Muscle of leg (tissue), 11 donors: ENCODE measurements around the gene CHCT1. TPM values are rescaled to one million over a fixed set of nuclear protein-coding genes. Genes with fewer than 3 reads are reported as not detected.

Experiments used
- DNase-seq: peaks from one replicate; pipeline ENCODE4 v3.0.0; 2013
- H3K27ac ChIP-seq: one replicate; pipeline ENCODE4 v1.5.1; 2013; ENCODE audit warnings: mild to moderate bottlenecking, low read length, control low read depth
- H3K27me3 ChIP-seq: one replicate; pipeline ENCODE4 v1.6.1; 2013; ENCODE audit warnings: low read length; ENCODE audit not compliant: control insufficient read depth, insufficient read depth
- H3K36me3 ChIP-seq: one replicate; pipeline ENCODE4 v1.6.1; 2013; ENCODE audit warnings: low read length; ENCODE audit not compliant: control insufficient read depth, insufficient read depth
- H3K4me1 ChIP-seq: one replicate; pipeline ENCODE4 v1.6.1; 2013; ENCODE audit warnings: low read length; ENCODE audit not compliant: control insufficient read depth, insufficient read depth
- H3K4me3 ChIP-seq: one replicate; pipeline ENCODE4 v1.5.1; 2013; ENCODE audit warnings: low read length, control low read depth
- H3K9me3 ChIP-seq: replicated peaks from 2 replicates; pipeline ENCODE4 v1.6.1; 2013; ENCODE audit warnings: low read depth, low read length; ENCODE audit not compliant: control insufficient read depth
- WGBS: methylation state at CpG from one replicate; pipeline ENCODE4 v1.1.5; 2013; ENCODE audit warnings: missing lambda C conversion rate; ENCODE audit not compliant: insufficient coverage; 5-methylcytosine and 5-hydroxymethylcytosine counted together
- polyA plus RNA-seq, 8 donors: library from polyadenylated mRNA; unstranded; fragments of 120-200 nt; gene quantifications; one replicate each; pipeline versions ENCODE4 v1.2.1 to v1.2.3, GENCODE V29; 2013; ENCODE audit warnings: inconsistent platforms in 1 of 8, low replicate concordance in 1 of 8; ENCODE audit not compliant: insufficient read length in 8 of 8, insufficient read depth in 1 of 8
- total RNA-seq: library from RNA; stranded (reverse); fragments of 120-200 nt; gene quantifications from one replicate; pipeline ENCODE4 v1.2.4, GENCODE V29; 2013

CHCT1 gene
- total and polyA plus RNA-seq, 9 donors = not detected

DNA sequence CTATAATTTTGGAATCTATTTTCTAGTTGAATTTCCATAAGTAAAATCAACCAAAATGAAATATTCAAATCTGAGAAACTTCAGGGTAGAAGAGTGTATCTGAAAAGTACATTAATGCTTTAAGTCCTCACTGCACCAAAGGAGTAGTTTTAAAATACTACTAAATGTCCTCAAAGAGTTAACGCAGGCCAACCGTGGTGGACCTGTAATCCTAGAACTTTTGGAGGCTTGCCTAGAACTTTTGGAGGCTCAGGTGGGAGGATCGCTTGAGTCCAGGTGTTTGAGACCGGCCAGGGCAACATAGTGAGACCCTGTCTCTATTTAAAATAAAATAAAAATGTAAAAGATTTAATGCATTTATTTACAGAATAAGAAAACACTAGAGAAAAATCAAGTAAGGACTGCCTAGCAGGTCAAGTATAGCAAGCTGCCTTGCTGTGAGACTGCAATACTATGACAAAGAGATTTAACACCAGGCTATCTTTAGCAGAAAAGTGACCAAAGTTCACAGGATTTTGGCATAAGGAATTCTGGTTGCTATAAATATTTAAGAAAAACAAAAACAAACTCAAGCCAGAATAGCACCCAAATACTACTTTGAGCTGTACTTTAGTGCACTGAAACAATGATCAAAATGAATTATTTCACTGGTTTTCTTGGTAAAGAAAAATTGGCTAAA is 41.0 kb downstream of the CHCT1 start:
- H3K9me3 ChIP-seq = no peaks in the 10 kb centered on the region
- no peaks in the 10 kb centered on the region for H3K4me1 ChIP-seq
- H3K4me3 ChIP-seq = no peak overlapping the region
- peak overlapping the region; percentile 20 for H3K27ac ChIP-seq
- WGBS = no CpG with 5 or more reads among the region's 4 CpGs
- peaks cover 49% of the 10 kb centered on the region for H3K36me3 ChIP-seq
- H3K27me3 ChIP-seq = no peaks in the 10 kb centered on the region
- DNase-seq = peak; percentile 31

DNA sequence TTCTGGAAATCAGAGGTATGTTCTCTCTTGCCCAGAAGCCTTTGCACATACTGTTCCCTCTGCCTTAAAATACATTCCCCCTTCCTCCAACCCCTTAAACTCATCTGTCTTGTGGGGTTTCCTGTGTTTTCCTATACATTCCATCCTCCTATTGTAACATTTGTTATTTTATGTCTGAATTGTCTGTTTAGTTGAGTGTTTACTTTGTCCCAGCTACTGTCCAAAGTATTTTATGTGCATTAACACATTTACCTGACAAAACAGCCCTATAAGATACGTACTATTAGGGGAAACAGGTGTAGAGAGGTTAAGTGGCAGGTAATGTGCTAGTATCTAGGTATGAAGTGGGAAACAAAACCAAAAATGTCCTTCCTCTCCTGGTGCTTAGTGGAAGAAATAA is 42.1 kb downstream of the CHCT1 start:
- no peak overlapping the region for H3K27ac ChIP-seq
- H3K27me3 ChIP-seq = no peaks in the 10 kb centered on the region
- DNase-seq = no peak
- peaks cover 3% of the 10 kb centered on the region for H3K4me1 ChIP-seq
- H3K9me3 ChIP-seq = no peaks in the 10 kb centered on the region
- no CpG with 5 or more reads among the region's 1 CpG for WGBS
- H3K4me3 ChIP-seq = no peak overlapping the region
- H3K36me3 ChIP-seq = peaks cover 43% of the 10 kb centered on the region

- peaks cover 7% of the 10 kb centered on the region for H3K4me1 ChIP-seq
- DNase-seq = peak; percentile 64
- peaks cover 22% of the 10 kb centered on the region for H3K36me3 ChIP-seq
- no peaks in the 10 kb centered on the region for H3K9me3 ChIP-seq
- no peak overlapping the region for H3K4me3 ChIP-seq
- H3K27ac ChIP-seq = peak overlapping the region; percentile 76
- H3K27me3 ChIP-seq = no peaks in the 10 kb centered on the region
These were observed 46.1 kb downstream of the CHCT1 start for GRCh38 chr17:60468371-60468770.

GRCh38 chr17:60471451-60471850 is 49.2 kb downstream of the CHCT1 start:
- Histone ChIP-seq H3K27ac (no peak overlapping the region), H3K9me3 (no peaks in the 10 kb centered on the region), H3K36me3 (peaks cover 6% of the 10 kb centered on the region), H3K27me3 (no peaks in the 10 kb centered on the region), H3K4me3 (no peak overlapping the region), H3K4me1 (peaks cover 7% of the 10 kb centered on the region)
- no peak for DNase-seq
- WGBS = 100% methylated on average over 1 of the region's 4 CpGs

GRCh38 chr17:60472449-60472848 is 50.2 kb downstream of the CHCT1 start:
- DNase-seq = no peak
- Histone ChIP-seq H3K4me3 (no peak overlapping the region), H3K27me3 (no peaks in the 10 kb centered on the region), H3K27ac (no peak overlapping the region), H3K9me3 (no peaks in the 10 kb centered on the region), H3K4me1 (peaks cover 7% of the 10 kb centered on the region), H3K36me3 (peaks cover 6% of the 10 kb centered on the region)
- WGBS = no CpG with 5 or more reads among the region's 1 CpG

DNA sequence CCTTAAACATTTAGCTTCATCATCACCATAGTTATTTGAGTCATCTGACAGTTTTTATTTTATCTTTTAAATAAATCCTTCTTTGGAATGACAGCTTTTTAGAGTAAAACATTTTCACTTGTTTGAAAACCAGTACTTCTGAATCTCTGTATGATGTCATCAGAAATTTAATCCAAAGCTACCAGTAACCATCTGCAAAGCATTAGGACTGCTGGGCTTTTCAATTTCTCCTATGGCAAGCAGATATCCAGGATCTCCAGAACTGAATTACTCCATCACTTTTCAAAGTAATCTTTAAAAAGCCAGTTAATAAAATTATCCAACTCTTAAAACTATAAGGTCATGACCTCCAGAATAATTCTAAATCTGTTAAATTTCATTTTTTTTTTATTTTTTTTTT is 51.5 kb downstream of the CHCT1 start:
- peak; percentile 32 for DNase-seq
- H3K9me3 ChIP-seq = no peaks in the 10 kb centered on the region

More for the DNA sequence above, 51.5 kb downstream of the CHCT1 start:
- no peak overlapping the region for H3K4me3 ChIP-seq
- H3K4me1 ChIP-seq = peaks cover 7% of the 10 kb centered on the region
- no peaks in the 10 kb centered on the region for H3K36me3 ChIP-seq
- H3K27ac ChIP-seq = no peak overlapping the region
- no peaks in the 10 kb centered on the region for H3K27me3 ChIP-seq

Other genes starting within 250 kb of the CHCT1 start
- 26.0 TPM for gene USP32, start 30.4 kb upstream of the CHCT1 start, total RNA-seq
- 10 to 100 TPM; 16.7 to 26.9 (median 23.0) TPM for gene USP32, start 30.4 kb upstream of the CHCT1 start, polyA plus RNA-seq
- gene APPBP2, start 103.8 kb downstream of the CHCT1 start, total RNA-seq = 38.4 TPM
- gene APPBP2, start 103.8 kb downstream of the CHCT1 start, polyA plus RNA-seq = 10 to 100 TPM; 22.0 to 39.7 (median 29.7) TPM
- 7.9 TPM for gene PPM1D, start 177.7 kb downstream of the CHCT1 start, total RNA-seq
- 10 to 100 TPM in 3 of 8 donors, 1 to 10 TPM in 5; 8.2 to 12.4 (median 9.7) TPM for gene PPM1D, start 177.7 kb downstream of the CHCT1 start, polyA plus RNA-seq